ENCODE results near the gene CDH4.

GRCh38 chr20:61614706-61615100 is 362.6 kb downstream of the CDH4 start:
- TF ChIP-seq CTCF (conservative IDR thresholded peaks at IDR 0.05) (no peak), ZFX (IDR thresholded peaks at IDR 0.05) (no peak)

Data from C4-2B (cell line).